SU-DHL-6 (cell line): ENCODE measurements around the gene GYPB.
"Not testable (repeated sequence)": the region's sequence is repeated elsewhere in the genome, so short reads cannot be mapped to it uniquely, and the experiment has no call there.

Experiments
- EZH2phosphoT487 ChIP-seq: fragments of 200-600 bp; sonication (generic), shearing (Covaris generic); conservative IDR thresholded peaks from 2 replicates; pipeline ENCODE4 v1.6.1; 2018; ENCODE audit warnings: mild to moderate bottlenecking, antibody characterized with exemption, low read length, moderate library complexity, mixed read lengths
- TF ChIP-seq, protein P1 (sequence below): fragments of 200-600 bp; sonication (generic); IDR thresholded peaks from one replicate; pipeline ENCODE4 v1.5.1; 2017; ENCODE audit warnings: antibody characterized with exemption, mild to moderate bottlenecking, low read length, moderate library complexity; ENCODE audit not compliant: insufficient read depth, poor library complexity, severe bottlenecking

DNA sequence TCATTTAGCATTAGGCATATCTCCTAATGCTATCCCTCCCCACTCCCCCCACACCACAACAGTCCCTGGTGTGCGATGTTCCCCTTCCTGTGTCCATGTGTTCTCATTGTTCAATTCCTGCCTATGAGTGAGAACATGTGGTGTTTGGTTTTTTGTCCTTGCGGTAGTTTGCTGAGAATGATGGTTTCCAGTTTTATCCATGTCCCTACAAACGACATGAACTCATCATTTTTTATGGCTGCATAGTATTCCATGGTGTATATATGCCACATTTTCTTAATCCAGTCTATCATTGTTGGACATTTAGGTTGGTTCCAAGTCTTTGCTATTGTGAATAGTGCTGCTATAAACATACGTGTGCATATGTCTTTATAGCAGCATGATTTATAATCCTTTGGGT, 7.5 kb upstream of the GYPB start:
- TF ChIP-seq, protein P1, sequence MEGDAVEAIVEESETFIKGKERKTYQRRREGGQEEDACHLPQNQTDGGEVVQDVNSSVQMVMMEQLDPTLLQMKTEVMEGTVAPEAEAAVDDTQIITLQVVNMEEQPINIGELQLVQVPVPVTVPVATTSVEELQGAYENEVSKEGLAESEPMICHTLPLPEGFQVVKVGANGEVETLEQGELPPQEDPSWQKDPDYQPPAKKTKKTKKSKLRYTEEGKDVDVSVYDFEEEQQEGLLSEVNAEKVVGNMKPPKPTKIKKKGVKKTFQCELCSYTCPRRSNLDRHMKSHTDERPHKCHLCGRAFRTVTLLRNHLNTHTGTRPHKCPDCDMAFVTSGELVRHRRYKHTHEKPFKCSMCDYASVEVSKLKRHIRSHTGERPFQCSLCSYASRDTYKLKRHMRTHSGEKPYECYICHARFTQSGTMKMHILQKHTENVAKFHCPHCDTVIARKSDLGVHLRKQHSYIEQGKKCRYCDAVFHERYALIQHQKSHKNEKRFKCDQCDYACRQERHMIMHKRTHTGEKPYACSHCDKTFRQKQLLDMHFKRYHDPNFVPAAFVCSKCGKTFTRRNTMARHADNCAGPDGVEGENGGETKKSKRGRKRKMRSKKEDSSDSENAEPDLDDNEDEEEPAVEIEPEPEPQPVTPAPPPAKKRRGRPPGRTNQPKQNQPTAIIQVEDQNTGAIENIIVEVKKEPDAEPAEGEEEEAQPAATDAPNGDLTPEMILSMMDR, result not testable (repeated sequence)
- not testable (repeated sequence) for TF ChIP-seq EZH2phosphoT487
